T-helper 1 cell treated with Interleukin-12 subunit alpha and Interleukin-12 subunit beta and Interleukin-4 antibody, amounts not matched to agents 30 μg/mL and 1 μg/mL, for 36 hours (primary cell): ENCODE measurements around the gene TRPV3.

ENCODE experiments used
- H3K27ac Mint-ChIP-seq: one replicate; pipeline ENCODE4 v1.8.0; 2021; ENCODE audit warnings: mild to moderate bottlenecking, mixed read lengths
- H3K27me3 Mint-ChIP-seq: one replicate; pipeline ENCODE4 v1.8.0; 2021; ENCODE audit warnings: low read depth, mixed read lengths
- H3K36me3 Mint-ChIP-seq: one replicate; pipeline ENCODE4 v1.8.0; 2021; ENCODE audit warnings: low read depth, mixed read lengths
- H3K4me1 Mint-ChIP-seq: one replicate; pipeline ENCODE4 v1.8.0; 2021; ENCODE audit warnings: low read depth, mixed read lengths
- H3K4me3 Mint-ChIP-seq: one replicate; pipeline ENCODE4 v1.8.0; 2021; ENCODE audit warnings: mild to moderate bottlenecking, moderate library complexity, mixed read lengths
- H3K9me3 Mint-ChIP-seq: one replicate; pipeline ENCODE4 v1.8.0; 2021; ENCODE audit warnings: mixed read lengths

Gene TRPV3

DNA sequence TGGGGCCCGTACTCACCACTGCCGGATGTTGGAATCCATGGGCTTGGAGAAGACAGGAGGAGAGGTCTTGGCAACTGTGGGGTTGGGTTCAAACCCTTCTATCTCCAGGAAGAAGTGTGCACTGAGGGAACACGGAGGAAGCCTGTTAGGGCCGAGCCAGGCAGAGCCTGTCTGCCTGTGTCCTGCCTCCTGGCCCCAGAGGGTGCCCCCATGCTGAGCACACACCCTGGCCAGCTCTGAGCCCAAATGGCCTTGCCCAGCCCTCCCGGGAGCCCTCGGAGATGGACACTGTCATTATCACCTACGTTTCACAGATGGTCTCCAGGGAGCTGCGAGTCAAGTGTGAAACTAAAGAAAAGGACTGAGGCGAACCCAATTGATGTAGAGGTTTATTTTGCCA is 12.5 kb downstream of the TRPV3 start:
- Mint-ChIP-seq H3K4me3 (no peak overlapping the region), H3K4me1 (no peaks in the 10 kb centered on the region), H3K36me3 (no peaks in the 10 kb centered on the region), H3K27me3 (peaks cover 4% of the 10 kb centered on the region), H3K27ac (no peak overlapping the region), H3K9me3 (no peaks in the 10 kb centered on the region)

DNA sequence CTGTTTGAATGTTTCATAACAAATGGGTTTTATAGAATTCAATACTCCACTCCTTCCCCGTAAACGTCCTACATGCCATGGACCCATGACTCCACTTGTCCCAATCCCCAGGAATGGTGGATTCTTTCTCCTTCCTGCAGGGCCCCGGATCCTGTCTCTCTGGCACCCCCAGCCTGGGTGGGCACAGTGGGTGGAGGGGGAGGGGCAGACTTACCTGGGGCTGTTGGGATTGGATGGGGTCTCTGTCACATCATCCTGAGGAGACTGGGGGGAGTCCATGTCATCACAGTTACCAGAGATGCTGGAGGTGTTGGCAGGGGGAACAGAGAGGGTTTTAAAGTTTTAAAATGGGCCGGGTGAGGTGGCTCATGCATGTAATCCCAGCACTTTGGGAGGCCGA is 13.2 kb downstream of the TRPV3 start:
- Mint-ChIP-seq H3K27me3 (peaks cover 4% of the 10 kb centered on the region), H3K4me3 (no peak overlapping the region), H3K27ac (no peak overlapping the region), H3K36me3 (no peaks in the 10 kb centered on the region), H3K9me3 (no peaks in the 10 kb centered on the region), H3K4me1 (no peaks in the 10 kb centered on the region)

DNA sequence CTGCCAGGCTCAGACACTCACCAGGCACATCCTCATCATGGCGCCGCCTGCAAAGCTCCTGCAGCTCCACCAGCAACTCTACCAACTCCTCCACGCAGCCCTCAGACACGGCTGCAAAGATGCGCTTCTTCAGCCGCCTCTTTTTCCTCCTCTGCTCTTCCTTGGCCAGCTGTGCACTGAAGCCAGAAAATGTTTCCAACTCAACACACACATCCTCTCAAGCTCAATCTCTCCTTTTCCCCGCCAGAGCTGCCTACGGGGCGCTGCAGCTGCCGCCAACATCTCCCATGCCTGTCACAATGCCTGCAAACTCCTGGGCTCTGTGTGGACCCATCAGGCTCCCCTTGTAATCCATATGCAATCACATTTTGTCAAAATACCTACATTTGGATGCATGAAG is 14.2 kb downstream of the TRPV3 start:
- H3K27me3 Mint-ChIP-seq, result peaks cover 4% of the 10 kb centered on the region
- H3K9me3 Mint-ChIP-seq, result no peaks in the 10 kb centered on the region
- no peak overlapping the region for H3K4me3 Mint-ChIP-seq
- no peak overlapping the region for H3K27ac Mint-ChIP-seq
- no peaks in the 10 kb centered on the region for H3K4me1 Mint-ChIP-seq
- H3K36me3 Mint-ChIP-seq, result no peaks in the 10 kb centered on the region

DNA sequence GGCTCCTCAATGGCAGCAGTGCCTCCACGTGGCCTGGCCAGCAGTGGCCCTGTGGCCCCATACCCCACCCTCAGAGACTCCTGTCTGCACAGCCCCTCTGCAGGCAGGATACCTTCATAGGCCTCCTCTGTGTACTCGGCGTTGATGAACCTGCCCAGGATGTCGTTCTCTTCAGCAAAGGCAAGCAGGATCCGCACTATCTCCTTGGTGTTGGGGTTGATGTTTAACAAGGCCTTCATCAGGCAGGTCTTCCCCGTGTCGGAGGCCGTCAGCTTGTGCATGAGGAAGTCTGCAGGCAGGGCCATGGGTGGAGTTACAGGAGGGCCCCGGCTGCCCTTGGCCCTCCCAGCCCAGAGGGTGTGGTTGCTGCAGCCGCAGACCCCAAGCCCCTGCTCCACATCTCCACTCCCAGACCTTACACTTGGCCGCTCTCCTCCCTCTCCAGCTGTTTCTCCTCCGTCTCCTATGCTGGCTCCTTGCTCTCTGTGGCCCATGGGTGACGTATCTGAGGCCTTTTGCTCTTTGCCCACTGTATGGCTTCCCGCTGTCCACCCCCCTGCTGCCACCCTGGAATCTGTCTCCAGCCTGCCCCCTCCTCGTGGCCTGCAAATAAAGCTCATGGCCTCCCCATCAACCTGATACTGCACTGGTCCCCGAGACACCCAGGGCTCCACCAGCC is 15.1 kb downstream of the TRPV3 start:
- Mint-ChIP-seq H3K9me3 (no peaks in the 10 kb centered on the region), H3K27me3 (peaks cover 4% of the 10 kb centered on the region), H3K36me3 (no peaks in the 10 kb centered on the region), H3K4me1 (no peaks in the 10 kb centered on the region), H3K27ac (no peak overlapping the region), H3K4me3 (no peak overlapping the region)

DNA sequence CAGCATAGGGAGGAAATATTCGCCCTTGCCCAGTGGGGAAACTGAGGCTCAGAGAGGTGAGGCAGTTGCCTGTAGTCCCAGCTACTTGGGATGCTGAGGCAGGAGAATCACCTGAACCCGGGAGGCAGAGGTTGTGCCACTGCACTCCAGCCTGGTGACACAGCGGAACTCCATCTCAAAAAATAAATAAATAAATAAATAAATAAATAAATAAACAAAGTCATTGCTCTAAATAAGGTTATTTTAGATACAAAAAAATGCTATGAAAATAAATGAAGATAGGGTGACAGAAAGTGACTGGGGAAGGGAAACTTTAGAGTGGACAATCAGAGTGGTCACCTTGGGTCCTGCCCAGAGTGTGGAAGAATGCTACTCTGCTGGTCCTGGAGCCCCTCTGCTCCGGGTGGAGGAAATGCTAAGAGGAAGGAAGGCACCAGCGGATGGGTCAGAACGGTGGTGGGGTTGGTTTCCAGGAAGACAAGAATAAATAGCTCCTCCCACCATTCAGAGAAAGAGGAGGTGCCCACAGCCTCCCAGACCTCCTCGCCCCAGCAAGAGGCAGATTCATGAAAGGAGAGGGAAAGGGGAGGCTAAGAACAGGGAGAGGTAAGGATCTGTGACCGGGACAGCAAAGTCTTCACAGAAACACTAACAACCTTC is 17.6 kb downstream of the TRPV3 start:
- Mint-ChIP-seq H3K36me3 (no peaks in the 10 kb centered on the region), H3K4me1 (no peaks in the 10 kb centered on the region), H3K4me3 (no peak overlapping the region), H3K27me3 (peaks cover 9% of the 10 kb centered on the region), H3K9me3 (no peaks in the 10 kb centered on the region), H3K27ac (no peak overlapping the region)

DNA sequence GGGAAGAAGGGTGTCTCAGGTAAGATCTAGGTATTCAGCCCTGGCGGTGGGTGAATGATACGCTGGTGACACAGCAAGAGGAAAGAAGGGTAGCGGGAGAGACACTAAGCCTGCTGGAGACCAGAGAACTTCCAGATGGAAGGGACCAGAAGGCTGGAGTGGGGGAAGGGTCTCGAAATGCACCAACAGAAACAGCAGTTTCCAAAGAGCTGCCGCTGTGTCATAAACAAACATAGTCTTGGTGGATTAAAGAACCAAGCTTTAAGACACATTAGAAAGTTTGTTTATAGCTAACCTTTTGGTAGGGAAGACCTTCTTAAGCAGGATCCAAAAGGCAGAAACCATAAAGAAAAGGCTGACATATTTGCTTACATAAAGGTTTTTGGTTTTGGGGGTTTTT is 20.9 kb downstream of the TRPV3 start:
- no peaks in the 10 kb centered on the region for H3K36me3 Mint-ChIP-seq
- H3K27me3 Mint-ChIP-seq, result peaks cover 4% of the 10 kb centered on the region
- no peak overlapping the region for H3K27ac Mint-ChIP-seq
- no peaks in the 10 kb centered on the region for H3K4me1 Mint-ChIP-seq
- H3K4me3 Mint-ChIP-seq, result no peak overlapping the region
- H3K9me3 Mint-ChIP-seq, result no peaks in the 10 kb centered on the region

DNA sequence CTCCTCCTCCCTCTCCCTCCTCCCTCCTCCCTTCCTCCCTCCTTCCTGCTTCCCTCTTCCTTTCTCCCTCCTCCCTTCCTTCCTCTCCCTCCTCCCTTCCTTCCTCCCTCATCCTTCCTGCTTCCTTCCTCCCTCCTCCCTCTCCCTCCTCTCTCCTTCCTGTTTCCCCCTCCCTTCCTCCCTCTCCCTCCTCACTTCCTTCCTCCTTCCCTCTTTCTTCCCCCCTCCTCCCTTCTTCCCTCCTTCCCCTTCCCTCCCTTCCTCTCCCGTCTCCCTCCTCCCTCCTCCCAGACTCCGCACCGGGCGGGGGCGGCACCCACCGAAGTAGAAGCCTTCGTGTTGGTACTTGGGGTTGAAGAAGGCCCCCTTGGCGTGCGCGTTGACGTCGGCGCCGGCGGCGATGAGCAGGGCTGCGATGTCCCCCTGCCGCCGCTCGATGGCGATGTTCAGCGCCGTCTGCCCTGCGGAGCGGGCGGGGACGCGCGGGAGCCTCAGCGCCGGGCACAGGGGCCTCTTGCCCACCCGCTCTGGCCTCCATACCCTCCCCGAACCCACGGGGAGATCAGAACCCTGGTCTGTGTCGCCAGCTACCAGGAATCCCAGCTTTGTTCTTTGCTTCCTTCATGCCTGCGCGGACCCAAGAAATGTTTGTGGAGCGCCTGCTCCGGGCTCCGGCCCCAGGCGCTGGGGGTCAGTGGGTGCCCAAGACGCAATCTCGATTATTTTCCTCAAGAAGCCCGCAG is 22.2 kb downstream of the TRPV3 start:
- no peaks in the 10 kb centered on the region for H3K36me3 Mint-ChIP-seq
- H3K9me3 Mint-ChIP-seq, result no peaks in the 10 kb centered on the region
- no peak overlapping the region for H3K4me3 Mint-ChIP-seq
- H3K27me3 Mint-ChIP-seq, result peaks cover 4% of the 10 kb centered on the region
- H3K4me1 Mint-ChIP-seq, result no peaks in the 10 kb centered on the region
- H3K27ac Mint-ChIP-seq, result no peak overlapping the region

DNA sequence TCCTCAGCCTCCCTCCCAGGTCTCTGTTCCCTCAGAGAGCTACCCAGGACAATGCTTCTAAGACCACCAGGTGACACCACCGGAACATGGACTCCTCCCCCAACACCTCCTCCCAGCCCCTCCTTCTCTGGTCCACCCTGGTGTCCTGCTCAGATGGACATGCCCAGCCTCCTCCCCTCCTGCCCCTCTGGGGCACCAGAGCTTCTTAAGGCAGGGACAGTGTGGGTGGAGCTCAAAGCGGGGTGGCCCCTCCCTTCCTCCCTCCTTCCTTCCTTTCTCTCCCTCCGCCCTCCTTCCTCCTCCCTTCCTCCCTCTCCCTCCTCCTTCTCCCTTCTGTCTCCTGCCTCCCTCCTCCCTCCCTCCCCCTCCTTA is 22.7 kb downstream of the TRPV3 start:
- Mint-ChIP-seq H3K27me3 (peaks cover 4% of the 10 kb centered on the region), H3K27ac (no peak overlapping the region), H3K4me3 (no peak overlapping the region), H3K9me3 (no peaks in the 10 kb centered on the region), H3K4me1 (no peaks in the 10 kb centered on the region), H3K36me3 (no peaks in the 10 kb centered on the region)

DNA sequence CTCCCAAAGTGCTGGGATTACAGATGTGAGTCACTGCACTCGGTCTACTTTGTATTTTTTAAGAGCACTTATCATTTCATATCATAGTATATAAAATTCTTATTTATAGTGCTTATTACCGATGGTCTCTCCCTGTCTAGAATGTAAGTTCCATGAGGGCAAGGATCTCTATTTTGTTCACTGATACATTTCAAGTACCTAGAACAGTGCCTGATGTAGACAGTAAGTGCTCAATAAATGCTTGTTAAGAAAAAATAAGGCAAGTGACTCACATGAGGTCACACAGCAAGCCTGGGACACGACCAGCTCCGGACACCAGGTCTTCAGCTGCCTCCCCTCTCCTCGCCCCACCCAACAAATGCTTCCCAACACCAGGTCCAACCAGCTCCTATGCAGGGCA is 23.9 kb downstream of the TRPV3 start:
- H3K36me3 Mint-ChIP-seq, result no peaks in the 10 kb centered on the region
- H3K27ac Mint-ChIP-seq, result no peak overlapping the region
- H3K9me3 Mint-ChIP-seq, result no peaks in the 10 kb centered on the region
- H3K27me3 Mint-ChIP-seq, result peaks cover 4% of the 10 kb centered on the region
- no peak overlapping the region for H3K4me3 Mint-ChIP-seq
- H3K4me1 Mint-ChIP-seq, result no peaks in the 10 kb centered on the region

DNA sequence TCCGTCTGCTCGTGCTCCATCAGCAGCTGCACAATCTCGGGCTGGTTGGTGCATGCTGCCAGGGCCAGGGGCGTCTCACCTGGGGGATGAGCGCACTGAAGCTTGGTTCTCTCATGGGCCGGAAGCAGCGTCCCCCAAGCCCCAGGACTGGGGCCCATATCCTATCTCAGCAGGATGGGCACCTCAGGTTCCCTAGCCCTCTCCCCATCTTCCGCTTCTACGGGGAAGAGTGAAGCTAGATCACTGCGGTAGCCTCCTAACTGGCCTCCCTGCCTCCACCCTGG is 24.8 kb downstream of the TRPV3 start:
- Mint-ChIP-seq H3K36me3 (no peaks in the 10 kb centered on the region), H3K27ac (no peak overlapping the region), H3K9me3 (no peaks in the 10 kb centered on the region), H3K27me3 (peaks cover 4% of the 10 kb centered on the region), H3K4me3 (no peak overlapping the region), H3K4me1 (no peaks in the 10 kb centered on the region)

DNA sequence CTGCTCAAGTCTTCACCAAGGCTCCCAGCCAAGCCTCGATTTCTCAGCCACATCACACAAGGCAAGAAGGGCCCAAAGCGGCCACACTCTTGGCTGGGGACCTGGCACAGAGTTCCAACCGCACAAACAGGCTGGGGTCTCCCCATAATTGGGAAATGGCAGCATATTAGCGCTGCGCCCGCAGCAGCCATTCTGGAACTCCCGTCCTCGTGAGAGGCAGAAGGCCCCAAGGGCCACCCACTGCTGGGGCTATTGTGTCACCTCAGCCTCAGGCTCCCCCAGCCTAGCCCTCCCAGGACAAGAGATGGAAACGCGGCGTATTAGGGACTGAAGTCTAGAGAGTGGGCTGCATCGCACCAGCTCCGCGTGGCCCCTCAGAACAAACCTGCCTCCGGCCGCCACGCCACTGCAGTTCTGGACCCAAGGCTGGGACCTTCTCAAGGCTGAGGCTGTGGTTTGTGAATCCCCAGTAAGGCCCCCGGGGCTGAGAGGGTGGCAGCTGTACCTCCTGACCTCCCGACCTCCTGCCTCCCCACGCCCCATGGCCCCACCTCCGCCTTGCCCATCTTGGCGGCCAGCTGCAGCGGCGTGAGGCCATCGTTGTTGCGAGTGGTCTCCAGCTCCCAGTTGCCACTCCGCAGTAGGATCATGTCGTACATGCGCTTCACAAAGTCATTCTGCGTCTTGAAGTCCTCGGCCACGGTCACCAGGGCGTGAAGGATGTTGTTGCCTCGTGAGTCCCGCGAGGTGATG is 25.3 kb downstream of the TRPV3 start:
- no peaks in the 10 kb centered on the region for H3K4me1 Mint-ChIP-seq
- H3K27ac Mint-ChIP-seq, result no peak overlapping the region
- no peaks in the 10 kb centered on the region for H3K36me3 Mint-ChIP-seq
- no peaks in the 10 kb centered on the region for H3K9me3 Mint-ChIP-seq
- peaks cover 4% of the 10 kb centered on the region for H3K27me3 Mint-ChIP-seq
- no peak overlapping the region for H3K4me3 Mint-ChIP-seq

DNA sequence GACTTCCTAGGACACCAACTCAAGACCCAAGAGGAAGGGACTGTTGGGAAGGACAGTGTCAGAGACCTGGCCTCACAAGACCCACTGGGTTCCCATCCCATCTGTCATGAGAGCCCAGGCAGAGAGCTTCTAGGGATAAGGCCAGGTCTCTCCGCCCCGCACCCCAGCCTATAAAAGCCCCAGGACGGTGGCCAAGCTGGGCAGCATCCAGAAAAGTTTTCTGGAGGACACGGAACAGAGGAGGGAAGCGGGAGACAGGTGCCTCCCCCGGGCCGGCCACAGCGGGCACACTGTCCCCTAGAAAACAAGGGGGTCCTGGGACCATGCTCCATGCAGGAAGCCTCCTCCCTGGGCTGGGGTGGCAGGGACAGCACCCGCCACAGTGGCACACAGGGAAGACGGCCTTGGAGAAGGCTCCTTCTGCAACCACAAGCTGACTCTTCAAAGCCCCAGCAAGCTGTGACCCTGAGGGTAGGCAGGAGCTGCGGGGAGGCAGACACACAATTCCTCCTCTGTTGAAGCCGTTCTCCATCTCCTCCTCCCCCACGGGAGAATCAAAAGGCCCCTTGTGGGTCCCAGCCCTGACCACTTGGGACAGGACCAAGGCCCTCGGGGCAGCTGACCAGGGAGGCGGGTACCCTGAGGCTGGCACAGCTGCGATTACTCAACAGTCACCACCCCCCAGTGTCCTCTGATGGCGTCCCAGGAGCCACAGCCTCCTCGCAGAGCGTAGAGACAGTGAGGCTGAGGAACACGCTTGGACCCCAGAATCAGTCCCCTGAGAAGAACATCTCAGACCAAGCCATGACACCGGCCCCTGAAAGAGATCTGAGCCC is 26.1 kb downstream of the TRPV3 start:
- H3K9me3 Mint-ChIP-seq, result no peaks in the 10 kb centered on the region
- no peaks in the 10 kb centered on the region for H3K36me3 Mint-ChIP-seq
- no peaks in the 10 kb centered on the region for H3K4me1 Mint-ChIP-seq
- H3K27ac Mint-ChIP-seq, result no peak overlapping the region
- peaks cover 3% of the 10 kb centered on the region for H3K27me3 Mint-ChIP-seq
- no peak overlapping the region for H3K4me3 Mint-ChIP-seq

DNA sequence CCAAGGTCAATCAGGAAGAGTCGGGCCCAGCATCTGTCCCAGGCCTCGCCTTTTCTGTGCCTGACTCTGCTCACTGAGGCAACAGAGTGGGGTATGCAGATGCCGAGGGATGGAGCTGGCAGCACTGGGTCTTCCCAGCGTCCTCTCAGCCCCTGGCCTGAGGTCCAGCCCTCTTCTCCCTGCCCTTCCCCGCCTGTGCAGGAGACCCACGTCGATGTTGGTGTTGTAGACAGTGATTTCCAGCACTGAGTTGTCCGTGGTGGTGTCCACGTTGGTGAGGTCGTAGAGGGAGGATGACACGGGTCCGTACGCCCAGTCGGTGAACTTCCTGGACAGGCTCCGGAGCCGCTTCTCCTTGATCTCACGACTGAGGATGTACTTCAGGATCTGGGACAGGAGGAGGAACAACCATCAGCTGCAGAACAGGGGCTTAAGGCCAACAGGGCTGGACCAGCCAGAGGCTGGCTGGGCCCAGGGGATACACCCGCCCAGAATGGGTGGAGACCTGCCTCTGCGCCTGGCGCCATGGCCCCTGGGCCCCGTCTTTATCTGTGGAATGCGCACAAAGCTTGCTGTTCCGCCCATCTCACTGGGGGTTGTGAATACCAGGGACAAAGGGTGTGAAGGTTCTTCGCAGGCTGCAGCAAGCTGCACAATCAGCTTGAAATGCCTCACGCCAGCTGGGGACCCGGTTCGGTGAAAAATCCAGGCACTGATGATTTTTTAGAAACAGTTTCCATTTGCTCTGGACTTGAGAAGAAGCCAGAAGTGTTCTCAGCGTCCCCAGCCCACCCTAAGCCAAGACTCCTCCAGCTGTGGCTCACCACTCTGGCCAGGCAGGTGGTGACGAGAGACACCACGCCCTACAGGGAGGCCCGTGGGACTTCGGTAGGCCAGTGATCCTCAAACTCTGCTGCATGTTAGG is 27.5 kb downstream of the TRPV3 start:
- no peaks in the 10 kb centered on the region for H3K36me3 Mint-ChIP-seq
- H3K27me3 Mint-ChIP-seq, result no peaks in the 10 kb centered on the region
- H3K4me1 Mint-ChIP-seq, result no peaks in the 10 kb centered on the region
- H3K4me3 Mint-ChIP-seq, result no peak overlapping the region
- no peaks in the 10 kb centered on the region for H3K9me3 Mint-ChIP-seq
- no peak overlapping the region for H3K27ac Mint-ChIP-seq
